OCI-LY3 (cell line): ENCODE results near the gene CARD14.

Experiments used
- CTCF ChIP-seq: fragments of 200-600, 300-600 bp; sonication (generic); IDR thresholded peaks from 2 replicates; pipeline ENCODE4 v1.5.1; 2014; ENCODE audit warnings: antibody characterized with exemption, low read length, low read depth
- EZH2phosphoT487 ChIP-seq: fragments of 200-600 bp; shearing (Covaris generic); IDR thresholded peaks from 2 replicates; pipeline ENCODE4 v1.6.1; 2018; ENCODE audit warnings: antibody characterized with exemption, mixed run types, low read depth

GRCh38 chr17:80205811-80206210 is 36.0 kb downstream of the CARD14 start:
- TF ChIP-seq CTCF (no peak), EZH2phosphoT487 (no peak)
